Fibroblast of skin of back (primary cell): ENCODE results near the gene PLXNB3. TPM values are rescaled to one million over a fixed set of nuclear protein-coding genes. Genes with fewer than 3 reads are reported as not detected.
"Not testable (repeated sequence)": the region's sequence is repeated elsewhere in the genome, so short reads cannot be mapped to it uniquely, and the experiment has no call there.

Source experiments
- DNase-seq: peaks from one replicate; pipeline ENCODE4 v3.0.0-alpha.2; 2013
- polyA plus RNA-seq, 2 experiments: library from polyadenylated mRNA; unstranded; fragments of 120-200 nt; gene quantifications; one replicate each; pipeline ENCODE4 v1.2.1, GENCODE V29; 2013; ENCODE audit not compliant: insufficient read length in 2 of 2

The PLXNB3 gene
- polyA plus RNA-seq (2013, experiment 1 of 2; ENCODE audit: insufficient read length), result 21.5 TPM
- 20.5 TPM for polyA plus RNA-seq (2013, experiment 2 of 2; ENCODE audit: insufficient read length)

DNA sequence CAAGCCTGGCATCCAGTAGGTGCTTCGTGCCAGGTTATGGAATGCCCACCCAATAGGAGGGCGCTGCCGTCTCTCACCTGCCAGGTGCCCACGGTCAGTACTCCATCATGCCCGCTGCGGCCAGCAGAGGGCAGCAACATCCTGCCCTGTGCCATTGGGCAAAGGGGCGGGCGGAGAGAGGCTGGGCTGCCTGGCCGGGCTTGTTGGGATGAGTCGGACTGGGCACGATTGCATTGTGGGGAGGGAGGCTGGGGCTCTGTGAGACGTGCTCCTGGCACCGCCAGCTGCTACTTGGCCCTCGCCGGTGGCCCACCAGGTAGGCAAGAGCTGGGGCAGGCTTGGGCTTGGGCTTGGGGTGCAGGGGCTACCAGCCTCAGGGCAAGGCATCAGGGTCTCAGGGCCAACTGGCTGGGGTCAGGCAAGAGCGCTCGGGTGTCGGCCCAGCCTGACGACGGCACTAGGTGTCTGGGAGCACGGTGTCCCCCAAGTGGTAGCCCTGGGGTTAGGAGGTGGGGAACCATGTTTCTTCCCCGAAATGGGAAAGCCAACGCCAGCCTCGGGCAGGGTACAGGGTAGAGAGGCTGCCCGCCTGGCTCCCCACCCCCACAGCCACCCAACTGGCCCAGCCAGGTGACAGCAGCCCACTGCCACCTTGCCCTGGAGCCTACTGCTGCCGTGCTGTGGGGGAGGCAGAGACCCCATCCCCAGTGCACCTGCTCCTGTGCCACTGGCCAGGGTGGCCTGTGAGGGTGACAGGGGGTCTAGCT lies at the start of gene PLXNB3:
PLXNB3 (plus strand) TSS at position 261 of the 767 bp plus-strand sequence. CDS start 1,287 bp downstream, outside the sequence.
- peak; percentile 74 for DNase-seq

GRCh38 chrX:153714256-153714655 lies 49.8 kb upstream of the PLXNB3 start:
- DNase-seq, result no peak

DNA sequence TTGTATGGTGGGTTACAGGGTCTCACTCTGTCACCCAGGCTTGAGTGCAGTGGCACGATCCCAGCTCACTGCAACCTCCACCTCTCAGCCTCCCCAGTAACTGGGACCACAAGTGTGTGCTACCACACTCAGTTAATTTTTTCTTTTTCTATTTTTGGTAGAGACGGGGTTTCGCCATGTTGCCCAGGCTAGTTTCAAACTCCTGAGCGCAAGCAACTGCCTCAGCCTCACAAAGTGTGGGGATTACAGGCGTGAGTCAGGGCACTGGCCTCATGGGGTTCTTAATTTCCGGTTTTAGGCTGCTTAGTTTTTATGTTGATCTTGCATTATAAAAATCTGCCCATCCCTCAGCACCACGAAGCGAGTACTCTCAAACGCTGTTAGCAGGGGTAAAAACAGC lies 46.6 kb upstream of the PLXNB3 start:
- DNase-seq, result no peak

DNA sequence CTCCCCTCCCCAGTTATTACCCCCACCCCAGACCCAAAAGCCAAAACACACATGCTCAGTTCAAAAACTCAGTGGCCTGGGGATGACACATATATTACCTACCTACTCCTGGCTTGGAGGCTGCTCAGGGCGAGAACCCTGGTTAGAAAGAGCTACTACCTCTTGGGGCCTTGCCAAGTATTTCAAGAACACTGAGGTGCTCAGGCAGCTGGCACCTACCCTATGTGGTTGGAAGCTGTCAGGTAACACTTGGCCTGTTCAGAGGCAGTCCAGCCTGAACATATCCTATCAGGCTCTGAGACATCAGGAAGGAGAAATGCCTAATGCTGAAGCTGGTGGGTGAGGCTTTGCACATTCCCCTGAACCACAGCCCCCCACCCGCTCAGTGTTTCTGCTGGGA lies 44.8 kb upstream of the PLXNB3 start:
- no peak for DNase-seq

- DNase-seq, result no peak
Measured at GRCh38 chrX:153719701-153720100, 44.3 kb upstream of the PLXNB3 start.

DNA sequence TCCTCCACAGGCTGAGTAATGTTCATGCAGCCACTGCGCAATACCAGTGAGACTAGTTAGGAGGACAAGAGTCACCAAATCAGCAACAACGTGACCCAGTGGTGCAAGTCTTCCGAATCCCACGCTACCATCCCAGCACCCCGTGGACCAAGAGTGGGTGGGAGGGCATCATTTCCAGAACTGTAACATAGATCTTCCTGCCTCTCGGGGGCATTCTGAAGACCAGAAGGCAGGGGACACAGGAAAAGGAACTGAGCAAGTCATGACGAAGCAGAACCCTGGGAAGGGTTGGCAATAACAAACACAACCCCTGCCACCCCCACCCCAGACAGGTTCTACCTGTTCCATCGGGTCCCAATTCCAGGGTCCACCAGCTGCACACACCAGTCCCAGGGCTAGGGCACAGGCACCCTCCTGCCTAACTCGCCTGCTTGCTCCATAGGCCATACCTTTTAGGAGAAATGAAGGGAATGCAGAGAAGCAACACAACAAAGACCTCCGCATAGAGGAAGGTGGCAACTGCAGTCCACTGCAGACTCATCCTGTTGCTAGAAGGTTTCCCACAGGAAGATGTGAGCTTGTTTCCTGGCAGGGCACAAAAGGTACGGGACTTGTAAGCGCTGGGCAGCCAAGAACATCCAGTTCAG lies 41.2 kb upstream of the PLXNB3 start:
- DNase-seq, result no peak

DNA sequence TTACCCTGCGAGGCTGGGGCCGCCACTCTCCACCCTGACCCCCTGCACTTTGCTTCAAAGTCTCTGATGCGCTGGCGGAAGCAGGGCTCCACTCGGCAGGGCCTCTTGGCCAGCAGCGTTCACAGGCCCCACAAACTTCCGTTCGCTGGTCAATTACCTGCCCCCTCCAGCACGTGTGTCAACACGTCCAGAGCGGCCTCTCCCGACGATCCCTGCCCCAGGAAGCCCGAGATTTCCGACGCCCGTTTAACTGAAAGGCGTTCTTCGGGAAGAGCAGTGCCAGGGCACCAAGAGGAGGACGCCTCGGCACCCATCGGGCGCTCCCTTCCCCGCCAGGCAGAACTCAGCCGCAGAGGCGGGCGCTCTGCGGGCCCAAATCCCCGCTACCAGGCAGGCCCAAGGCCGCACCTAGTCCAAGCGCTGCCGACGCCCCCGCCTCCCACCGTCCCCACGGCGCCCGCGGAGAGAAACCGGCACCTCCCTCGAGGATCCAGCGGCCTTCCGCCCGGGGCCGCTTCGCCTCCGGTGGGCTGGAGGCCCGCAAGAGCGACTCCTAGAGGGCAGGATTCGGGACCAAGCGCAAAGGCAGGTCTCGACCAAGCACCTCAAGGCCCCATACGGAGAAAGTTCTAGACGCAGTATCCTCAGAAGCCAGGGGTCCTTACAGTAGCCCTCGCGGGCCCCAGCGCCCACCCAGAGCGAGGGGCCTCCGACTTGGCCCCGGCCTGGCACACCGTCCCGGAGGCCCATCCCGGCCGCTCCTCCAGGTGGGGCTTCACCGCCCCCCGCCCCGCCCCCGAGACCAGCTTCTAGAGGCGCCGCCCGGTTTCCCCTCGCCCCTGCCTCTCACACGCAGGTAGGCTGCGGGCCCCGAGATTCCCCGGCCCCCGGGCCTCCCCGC lies 40.4 kb upstream of the PLXNB3 start:
- peak; percentile 42 for DNase-seq

DNA sequence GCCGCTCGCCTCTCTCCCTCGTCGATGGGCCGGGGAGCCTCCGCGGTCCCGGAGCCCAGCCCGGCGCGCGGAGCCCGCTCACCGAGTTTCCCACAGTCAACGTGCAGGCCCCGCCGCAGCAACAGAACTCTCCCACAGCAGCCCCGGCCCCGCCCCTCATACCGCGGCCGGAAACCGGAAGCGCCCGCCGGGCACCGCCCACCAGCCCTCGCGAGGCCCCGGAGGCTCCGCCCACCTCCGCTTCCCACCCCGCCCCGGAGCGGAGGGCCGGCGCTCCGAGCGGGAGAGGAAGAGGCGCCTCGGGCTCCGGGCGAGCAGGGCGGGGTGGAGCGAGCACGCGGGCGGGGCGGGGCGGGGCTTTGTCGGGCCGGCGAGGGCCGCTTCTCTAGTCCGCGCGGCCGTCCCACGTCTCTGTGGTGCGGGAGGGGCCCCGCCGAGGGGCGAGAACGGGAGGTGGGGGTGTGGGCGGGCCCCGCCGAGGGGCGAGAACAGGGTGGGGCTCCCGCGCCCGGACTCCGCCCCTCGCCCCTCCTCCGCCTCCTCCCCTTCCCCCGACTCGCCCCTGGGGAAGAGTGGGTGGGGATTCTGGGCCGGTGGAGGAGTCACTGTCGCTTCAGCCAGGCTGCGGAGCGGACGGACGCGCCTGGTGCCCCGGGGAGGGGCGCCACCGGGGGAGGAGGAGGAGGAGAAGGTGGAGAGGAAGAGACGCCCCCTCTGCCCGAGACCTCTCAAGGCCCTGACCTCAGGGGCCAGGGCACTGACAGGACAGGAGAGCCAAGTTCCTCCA lies 39.6 kb upstream of the PLXNB3 start, which contains the start of the genes ABCD1 and BCAP31:
ABCD1 (plus strand) TSS at position 605 of the 787 bp plus-strand sequence. CDS start 411 bp downstream, outside the sequence.
BCAP31 (minus strand) TSS at position 136 of the 787 bp plus-strand sequence. CDS start 1,143 bp downstream, outside the sequence.
- DNase-seq, result peak; percentile 86

GRCh38 chrX:153725039-153725831 lies 38.8 kb upstream of the PLXNB3 start:
- no peak for DNase-seq

DNA sequence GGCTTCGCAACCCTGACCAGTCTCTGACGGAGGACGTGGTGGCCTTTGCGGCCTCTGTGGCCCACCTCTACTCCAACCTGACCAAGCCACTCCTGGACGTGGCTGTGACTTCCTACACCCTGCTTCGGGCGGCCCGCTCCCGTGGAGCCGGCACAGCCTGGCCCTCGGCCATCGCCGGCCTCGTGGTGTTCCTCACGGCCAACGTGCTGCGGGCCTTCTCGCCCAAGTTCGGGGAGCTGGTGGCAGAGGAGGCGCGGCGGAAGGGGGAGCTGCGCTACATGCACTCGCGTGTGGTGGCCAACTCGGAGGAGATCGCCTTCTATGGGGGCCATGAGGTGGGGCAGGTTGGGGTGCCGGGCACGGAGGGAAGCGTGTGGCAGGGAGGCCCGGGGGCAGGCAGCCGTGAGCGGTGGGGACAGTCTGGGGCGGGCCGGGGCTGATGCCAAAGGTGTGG lies 38.2 kb upstream of the PLXNB3 start:
- no peak for DNase-seq

DNA sequence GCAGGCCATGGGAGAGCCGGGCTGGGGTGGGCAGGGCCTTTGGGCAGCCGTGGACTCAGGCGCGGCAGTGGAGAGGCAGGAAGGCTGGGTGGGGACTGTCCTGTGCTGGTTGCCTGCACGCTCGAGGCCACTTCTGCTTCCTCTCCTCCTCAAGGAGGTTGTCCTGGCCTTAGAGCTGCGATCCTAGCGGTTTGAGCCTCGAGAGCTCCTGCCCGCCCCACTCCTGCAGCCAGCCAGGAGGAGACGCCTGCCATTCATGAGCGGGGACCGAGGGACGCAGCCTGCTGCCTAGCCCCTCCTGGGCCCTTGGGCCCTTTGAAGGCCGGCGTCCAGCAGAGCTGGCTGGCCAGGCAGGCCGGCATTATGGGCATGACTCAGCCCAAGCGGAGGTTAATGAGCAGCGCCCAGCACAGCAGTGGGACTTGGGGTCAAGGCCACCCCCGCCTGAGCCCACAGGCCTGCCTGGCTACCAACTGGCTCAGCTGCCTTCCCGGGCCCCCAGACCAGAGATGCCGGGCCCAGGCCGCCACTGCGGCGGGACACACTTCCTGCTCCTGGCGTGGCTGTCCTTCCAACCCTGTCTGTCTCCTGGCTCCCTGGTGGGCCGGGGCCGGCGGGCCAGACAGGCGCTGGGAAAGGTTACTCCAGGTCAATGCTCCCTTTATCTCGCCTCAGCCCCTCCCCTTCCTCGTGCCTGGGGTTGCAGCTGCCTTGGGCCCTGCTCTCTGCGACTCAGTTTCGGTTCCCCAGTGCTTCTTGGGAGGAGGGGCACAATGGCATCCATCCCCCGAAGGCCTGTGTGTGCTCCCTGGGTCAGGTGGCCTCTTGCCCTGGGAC lies 37.5 kb upstream of the PLXNB3 start:
- peak; percentile 43 for DNase-seq

DNA sequence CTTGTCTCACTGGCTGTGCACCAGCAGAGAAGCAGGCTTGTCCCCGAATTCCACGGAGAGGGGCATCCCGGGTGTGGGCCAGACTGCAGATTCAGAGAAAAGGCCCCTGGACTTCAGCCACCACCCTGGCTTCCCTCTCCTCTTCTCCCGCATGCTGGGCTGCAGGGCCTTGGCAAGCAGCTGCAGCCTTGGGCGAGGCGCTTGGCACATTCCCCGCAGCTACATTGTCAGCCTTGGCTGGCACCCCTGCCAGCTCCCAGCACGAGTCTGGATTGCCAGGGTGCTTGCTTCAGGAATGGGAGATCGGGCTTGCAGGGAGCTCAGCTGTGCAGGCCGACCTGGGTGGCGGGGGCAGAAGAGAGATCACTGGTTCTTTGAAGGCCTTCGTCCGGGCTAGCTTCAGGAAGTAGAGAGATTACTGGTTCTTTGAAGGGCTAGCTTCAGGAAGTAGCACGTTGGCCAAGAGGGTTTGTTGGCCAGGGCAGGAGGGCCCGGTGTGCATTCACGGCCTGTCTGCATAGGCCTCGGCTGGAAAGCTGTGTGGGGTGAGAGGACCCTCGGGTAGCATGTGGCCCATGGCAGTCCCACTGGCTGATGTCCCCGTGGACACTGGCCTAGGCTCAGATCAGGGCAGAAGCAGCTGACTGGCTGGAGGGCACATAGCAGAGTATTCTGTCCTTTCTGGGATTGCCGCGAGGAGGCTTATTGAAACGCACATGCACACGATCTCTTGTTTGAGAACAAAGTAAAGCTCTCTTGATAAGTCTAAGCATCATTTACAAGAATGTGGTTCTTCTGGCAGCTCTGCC lies 36.7 kb upstream of the PLXNB3 start:
- DNase-seq, result no peak

- no peak for DNase-seq
Measured at GRCh38 chrX:153728095-153728494, 36.0 kb upstream of the PLXNB3 start.

DNA sequence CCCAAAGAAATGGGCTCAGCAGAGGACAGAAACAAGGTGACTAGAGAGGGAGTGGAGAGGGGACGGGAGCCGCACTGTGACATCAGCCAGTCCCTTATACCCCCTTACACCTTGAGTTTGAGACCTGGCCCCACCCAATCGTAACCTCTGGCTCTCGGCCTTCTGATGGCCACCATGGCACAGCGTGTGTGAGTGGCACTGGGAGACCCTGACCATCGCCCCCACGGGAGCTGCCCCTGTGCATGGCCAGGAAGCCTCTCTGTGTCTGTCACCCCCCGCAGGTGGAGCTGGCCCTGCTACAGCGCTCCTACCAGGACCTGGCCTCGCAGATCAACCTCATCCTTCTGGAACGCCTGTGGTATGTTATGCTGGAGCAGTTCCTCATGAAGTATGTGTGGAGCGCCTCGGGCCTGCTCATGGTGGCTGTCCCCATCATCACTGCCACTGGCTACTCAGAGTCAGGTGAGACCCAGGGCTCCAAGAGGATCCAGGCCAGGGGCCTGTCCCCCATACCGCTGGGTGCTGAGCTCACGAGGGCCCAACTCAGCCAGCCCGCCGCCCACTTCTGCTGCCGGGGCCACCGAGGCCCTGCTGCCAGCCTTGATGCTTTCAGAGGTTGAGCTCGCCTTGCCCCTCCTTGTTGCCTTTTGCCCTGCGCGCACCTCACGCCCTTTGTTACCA lies 35.0 kb upstream of the PLXNB3 start:
- no peak for DNase-seq

DNA sequence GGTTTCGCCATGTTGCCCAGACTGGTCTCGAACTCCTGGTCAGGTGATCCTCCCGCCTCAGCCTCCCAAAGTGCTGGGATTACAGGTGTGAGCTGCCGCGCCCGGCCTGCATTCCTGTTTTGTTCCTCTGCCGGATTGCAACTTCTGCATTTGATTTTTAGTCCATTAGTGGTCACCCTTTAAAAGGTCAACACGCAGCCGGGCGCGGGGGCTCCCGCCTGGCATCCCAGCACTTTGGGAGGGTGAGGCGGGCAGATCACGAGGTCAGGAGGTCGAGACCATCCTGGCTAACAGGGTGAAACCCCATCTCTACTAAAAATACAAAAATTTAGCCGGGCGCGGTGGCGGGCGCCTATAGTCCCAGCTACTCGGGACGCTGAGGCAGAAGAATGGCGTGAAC lies 33.9 kb upstream of the PLXNB3 start:
- DNase-seq, result not testable (repeated sequence)

DNA sequence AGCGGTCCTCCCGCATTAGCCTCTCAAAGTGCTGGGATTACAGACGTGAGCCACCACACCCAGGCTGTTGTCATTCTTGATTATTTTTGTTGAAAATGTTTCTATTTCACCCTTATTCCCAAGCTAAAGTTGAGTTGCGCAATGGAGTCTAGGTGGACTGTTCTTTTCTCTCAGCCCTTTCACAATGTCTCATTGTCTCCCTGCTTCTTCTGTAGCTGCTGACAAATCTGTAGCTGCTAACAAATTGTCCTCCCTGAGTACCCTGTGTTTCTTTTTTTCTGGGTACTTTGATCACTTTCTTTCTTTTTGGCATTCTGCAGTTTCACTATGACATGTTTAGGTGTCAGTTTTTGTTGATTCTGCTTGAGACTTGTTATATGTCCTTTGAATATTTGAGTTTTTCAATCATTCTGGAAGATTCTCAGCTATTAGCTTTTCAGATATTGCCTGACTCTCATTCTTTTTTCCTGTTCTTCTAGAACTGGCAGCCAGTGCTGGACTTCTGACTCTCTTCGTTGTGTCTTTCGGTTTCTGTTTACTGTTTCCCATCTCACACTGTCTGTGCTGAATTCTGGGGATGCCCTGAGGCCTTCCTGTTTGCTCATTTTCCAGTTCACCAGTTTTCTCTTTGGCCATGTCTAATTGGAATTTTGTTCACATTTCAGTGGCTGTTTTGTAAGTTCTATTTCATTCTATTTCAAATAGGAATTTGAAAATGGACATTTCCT lies 32.8 kb upstream of the PLXNB3 start:
- DNase-seq, result no peak

DNA sequence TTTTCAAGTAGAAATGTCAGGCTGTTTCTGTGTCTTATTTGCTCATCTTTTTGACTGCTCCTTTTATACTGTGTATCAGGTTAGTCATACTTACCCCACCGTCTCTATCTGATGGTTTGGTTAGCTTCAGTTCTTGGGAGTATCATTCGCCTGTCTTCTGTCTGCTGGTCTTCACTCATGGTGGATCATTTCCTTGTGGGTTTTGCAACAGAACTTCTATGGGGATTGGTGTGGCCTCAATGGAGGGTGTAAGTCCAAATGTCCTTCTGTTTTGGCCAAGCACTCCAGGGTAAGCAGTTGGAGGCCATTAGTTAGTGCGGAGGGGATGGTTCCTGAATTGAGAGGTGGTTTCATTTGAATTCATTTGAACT lies 32.2 kb upstream of the PLXNB3 start:
- DNase-seq, result no peak

- DNase-seq, result no peak
Measured at GRCh38 chrX:153732401-153732800, 31.6 kb upstream of the PLXNB3 start.
